KOPT-K1 (cell line): ENCODE measurements around the gene LMTK2.

Experiments
- H3K27ac ChIP-seq: fragments of 200-600 bp; sonication (generic); 2 replicates; pipeline ENCODE4 v1.5.1; 2016; ENCODE audit warnings: antibody characterized with exemption, mild to moderate bottlenecking, low read depth, low read length; ENCODE audit not compliant: poor library complexity, severe bottlenecking
- H3K36me3 ChIP-seq: fragments of 200-600 bp; sonication (generic); 2 replicates; pipeline ENCODE4 v1.5.1; 2017; ENCODE audit warnings: antibody characterized with exemption, mild to moderate bottlenecking, low read length, moderate library complexity; ENCODE audit not compliant: insufficient read depth
- H3K9me3 ChIP-seq: fragments of 200-600 bp; sonication (generic); 2 replicates; pipeline ENCODE4 v1.5.1; 2017; ENCODE audit warnings: antibody characterized with exemption, low read length, mild to moderate bottlenecking; ENCODE audit not compliant: insufficient read depth, poor library complexity, severe bottlenecking

The LMTK2 gene

GRCh38 chr7:98106647-98107312, at the start of gene LMTK2:
Gene LMTK2, plus strand, starts transcription at chr7:98106862. Its CDS starts 316 bp downstream, at chr7:98107178.
- H3K36me3 ChIP-seq = no peaks in the 10 kb centered on the region
- H3K9me3 ChIP-seq = peaks cover 8% of the 10 kb centered on the region
- H3K27ac ChIP-seq = peak within 1 kb of the TSS; percentile 61

- Histone ChIP-seq H3K36me3 (no peaks in the 10 kb centered on the region), H3K27ac (no peak overlapping the region), H3K9me3 (no peaks in the 10 kb centered on the region)
Observed at GRCh38 chr7:98057157-98057556, 49.5 kb upstream of the LMTK2 start.

- Histone ChIP-seq H3K36me3 (no peaks in the 10 kb centered on the region), H3K9me3 (no peaks in the 10 kb centered on the region), H3K27ac (no peak overlapping the region)
Observed at GRCh38 chr7:98058186-98058585, 48.5 kb upstream of the LMTK2 start.

GRCh38 chr7:98064233-98064632, 42.4 kb upstream of the LMTK2 start:
- Histone ChIP-seq H3K36me3 (no peaks in the 10 kb centered on the region), H3K27ac (no peak overlapping the region), H3K9me3 (no peaks in the 10 kb centered on the region)

- no peaks in the 10 kb centered on the region for H3K9me3 ChIP-seq
- H3K27ac ChIP-seq = no peak overlapping the region
- H3K36me3 ChIP-seq = no peaks in the 10 kb centered on the region
Observed at GRCh38 chr7:98066208-98066607, 40.5 kb upstream of the LMTK2 start.

GRCh38 chr7:98066934-98067507, 39.6 kb upstream of the LMTK2 start:
- Histone ChIP-seq H3K36me3 (no peaks in the 10 kb centered on the region), H3K27ac (no peak overlapping the region)

GRCh38 chr7:98073047-98073446, 33.6 kb upstream of the LMTK2 start:
- H3K9me3 ChIP-seq = no peaks in the 10 kb centered on the region
- H3K27ac ChIP-seq = no peak overlapping the region
- H3K36me3 ChIP-seq = no peaks in the 10 kb centered on the region

More at GRCh38 chr7:98066934-98067507, 39.6 kb upstream of the LMTK2 start:
- no peaks in the 10 kb centered on the region for H3K9me3 ChIP-seq

GRCh38 chr7:98075801-98076200, 30.9 kb upstream of the LMTK2 start:
- Histone ChIP-seq H3K9me3 (no peaks in the 10 kb centered on the region), H3K36me3 (no peaks in the 10 kb centered on the region), H3K27ac (no peak overlapping the region)

GRCh38 chr7:98077762-98078161, 28.9 kb upstream of the LMTK2 start:
- no peaks in the 10 kb centered on the region for H3K36me3 ChIP-seq
- no peak overlapping the region for H3K27ac ChIP-seq
- H3K9me3 ChIP-seq = no peaks in the 10 kb centered on the region

- H3K36me3 ChIP-seq = no peaks in the 10 kb centered on the region
- H3K9me3 ChIP-seq = no peaks in the 10 kb centered on the region
- H3K27ac ChIP-seq = no peak overlapping the region
Observed at GRCh38 chr7:98078197-98078870, 28.3 kb upstream of the LMTK2 start.

- Histone ChIP-seq H3K27ac (no peak overlapping the region), H3K9me3 (no peaks in the 10 kb centered on the region), H3K36me3 (no peaks in the 10 kb centered on the region)
Observed at GRCh38 chr7:98079891-98080648, 26.6 kb upstream of the LMTK2 start.

GRCh38 chr7:98081319-98081718, 25.3 kb upstream of the LMTK2 start:
- Histone ChIP-seq H3K9me3 (no peaks in the 10 kb centered on the region), H3K36me3 (no peaks in the 10 kb centered on the region), H3K27ac (no peak overlapping the region)

- H3K27ac ChIP-seq = no peak overlapping the region
- no peaks in the 10 kb centered on the region for H3K9me3 ChIP-seq
- no peaks in the 10 kb centered on the region for H3K36me3 ChIP-seq
Observed at GRCh38 chr7:98084631-98085030, 22.0 kb upstream of the LMTK2 start.

GRCh38 chr7:98085674-98086073, 21.0 kb upstream of the LMTK2 start:
- H3K27ac ChIP-seq = no peak overlapping the region
- no peaks in the 10 kb centered on the region for H3K36me3 ChIP-seq
- H3K9me3 ChIP-seq = no peaks in the 10 kb centered on the region

GRCh38 chr7:98086281-98086718, 20.4 kb upstream of the LMTK2 start:
- H3K27ac ChIP-seq = no peak overlapping the region

More at GRCh38 chr7:98086281-98086718, 20.4 kb upstream of the LMTK2 start:
- H3K36me3 ChIP-seq = no peaks in the 10 kb centered on the region
- H3K9me3 ChIP-seq = no peaks in the 10 kb centered on the region
